ENCODE results near the gene ELK4.

DNA sequence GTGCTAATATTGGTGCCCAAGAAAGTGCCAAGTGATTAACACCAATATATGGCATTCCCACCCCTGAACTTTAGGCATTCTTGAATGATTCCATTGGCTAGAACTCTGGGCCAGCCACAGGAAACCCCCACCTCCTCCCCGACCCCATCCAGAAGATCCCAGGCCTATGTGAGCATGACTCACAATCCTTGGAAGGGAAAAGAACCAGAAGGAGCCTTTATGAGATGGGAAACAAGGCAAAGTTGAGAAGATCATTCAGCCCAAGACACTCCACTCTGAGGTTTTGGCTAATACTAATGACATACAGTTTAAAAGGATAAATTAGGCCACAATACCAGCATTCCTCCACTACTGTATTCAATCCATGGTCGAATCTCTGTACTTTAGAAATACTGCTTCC is 21.8 kb downstream of the ELK4 start:
- TF ChIP-seq CTCF (IDR thresholded peaks at IDR 0.05; ENCODE audit: extremely low read depth in 1 of 2, insufficient read depth in 1 of 2, low read depth in 1 of 2, low read length in 2 of 2) (no peak), POLR2A (IDR thresholded peaks at IDR 0.05; ENCODE audit: low read depth, low read length) (no peak), EZH2 (IDR thresholded peaks at IDR 0.05; ENCODE audit: borderline replicate concordance, low read depth, low read length, severe bottlenecking) (no peak), FOS (IDR thresholded peaks at IDR 0.05; ENCODE audit: borderline replicate concordance, insufficient read depth, low read length) (peak; percentile 77), GATA2 (IDR thresholded peaks at IDR 0.05; ENCODE audit: insufficient read depth, insufficient read length, low read depth, low read length) (no peak), POLR2AphosphoS5 (IDR thresholded peaks at IDR 0.05; ENCODE audit: insufficient read depth, low read depth, low read length) (peak; percentile 43), MAX (IDR thresholded peaks at IDR 0.05; ENCODE audit: insufficient read depth, insufficient read length) (no peak)
